NCI-H82 treated with DMSO at 0.1 percent for 48 hours (cell line): ENCODE measurements around the gene RMND1.

Experiments used
- DNase-seq: peaks from one replicate; lab custom pipeline; 2025; ENCODE audit not compliant: unreplicated experiment; lab: John Stamatoyannopoulos, UW

Gene RMND1

GRCh38 chr6:151451950-151452749, at the start of gene RMND1:
RMND1 (minus strand) TSS chr6:151452126; CDS start chr6:151445811, 6,315 bp downstream.
- peak; percentile 100 for DNase-seq

GRCh38 chr6:151499551-151499950, 47.6 kb upstream of the RMND1 start:
- DNase-seq, result no peak

- DNase-seq, result no peak
Measured at GRCh38 chr6:151498327-151498726, 46.4 kb upstream of the RMND1 start.

DNA sequence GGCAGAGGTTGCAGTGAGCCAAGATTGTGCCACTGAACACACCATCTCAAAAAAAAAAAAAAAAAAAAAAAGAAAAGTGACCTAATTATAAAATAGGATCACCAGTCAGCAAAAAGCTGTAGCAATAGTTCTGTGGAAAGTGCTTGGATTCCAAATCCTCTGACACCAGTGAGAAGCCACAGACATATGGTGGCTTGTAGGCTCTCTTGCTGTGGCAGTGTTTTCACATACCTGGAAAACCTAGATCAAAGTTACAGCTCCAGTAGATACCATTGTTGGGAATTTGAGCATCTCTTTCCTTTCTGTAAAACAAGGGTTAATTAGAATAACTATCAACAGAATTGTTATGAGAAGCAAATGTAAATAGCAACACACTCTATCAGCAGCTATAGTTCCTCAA, 46.0 kb upstream of the RMND1 start:
- no peak for DNase-seq

- DNase-seq, result no peak
Measured at GRCh38 chr6:151495380-151495779, 43.5 kb upstream of the RMND1 start.

DNA sequence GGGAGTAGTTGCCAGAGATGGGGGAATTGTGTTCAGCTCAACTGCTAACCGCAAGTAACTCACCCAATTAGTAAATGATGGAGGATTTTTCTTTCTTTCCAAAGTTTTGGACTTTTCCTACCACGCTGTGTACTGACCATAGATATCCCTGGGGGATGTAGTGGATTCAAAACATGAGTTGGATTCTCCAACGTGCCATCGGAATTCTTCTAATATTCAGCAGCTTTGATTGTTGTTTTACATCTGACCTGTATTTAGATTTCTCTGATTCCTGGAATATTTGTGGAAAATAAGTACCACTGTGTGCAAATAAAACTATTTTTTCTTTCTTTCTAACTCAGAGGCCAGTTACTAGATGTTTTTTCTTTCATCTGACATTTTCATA, 43.0 kb upstream of the RMND1 start:
- no peak for DNase-seq

DNA sequence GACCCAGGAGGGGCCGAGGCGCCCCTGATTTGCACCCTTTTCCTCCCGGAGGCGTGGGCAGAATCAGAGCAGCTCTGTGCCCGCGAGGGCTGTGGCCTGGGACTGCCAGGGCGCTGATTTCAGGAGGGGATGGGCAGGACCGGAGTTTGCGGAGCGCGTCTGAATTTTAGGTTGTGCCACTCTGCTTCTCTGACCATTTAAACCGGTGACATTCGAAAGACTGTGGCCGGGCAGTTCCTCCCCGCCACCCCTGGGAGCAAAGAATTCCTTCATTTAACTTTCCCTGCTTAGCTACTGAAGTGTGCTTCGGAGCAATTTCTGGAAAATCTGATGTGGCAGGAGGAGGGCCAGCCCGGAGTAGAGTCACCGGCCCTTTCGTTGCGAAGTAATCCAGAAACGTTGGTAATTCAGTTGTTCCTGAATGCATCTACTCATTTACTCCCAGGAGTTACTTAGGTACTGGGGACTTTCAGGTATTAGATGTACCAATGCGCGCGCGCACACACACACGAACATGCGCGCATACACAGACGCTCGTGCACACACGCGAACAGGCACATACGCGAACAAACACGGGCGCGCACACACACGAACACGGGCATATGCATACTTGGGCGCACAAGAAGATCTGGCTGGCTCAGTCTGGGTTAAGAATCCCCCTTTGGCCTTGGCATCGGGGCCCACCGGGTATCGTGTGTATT, 42.5 kb upstream of the RMND1 start:
- DNase-seq, result no peak

DNA sequence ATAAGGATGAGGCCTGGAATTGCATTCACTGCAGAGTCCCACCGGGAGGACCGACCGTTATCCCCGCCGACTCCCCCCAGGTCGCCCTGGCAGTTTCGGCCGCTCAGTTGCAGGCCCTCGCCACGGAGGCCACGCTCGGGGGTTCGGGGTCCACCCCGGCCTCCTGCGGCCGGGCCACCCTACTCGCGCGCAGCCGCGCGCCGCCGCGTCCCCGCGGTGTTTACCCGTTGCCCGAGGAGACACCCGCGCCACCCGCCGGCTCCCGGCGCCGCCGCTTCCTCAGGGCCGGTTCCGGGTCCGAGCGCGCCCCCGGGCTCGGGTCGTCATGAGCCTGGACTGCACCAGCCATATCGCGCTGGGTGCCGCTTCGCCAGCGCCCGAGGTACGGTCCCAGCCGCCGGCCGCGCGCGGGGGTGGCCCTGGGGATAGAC, 41.9 kb upstream of the RMND1 start, which contains the start of gene CCDC170:
Gene CCDC170, plus strand, starts transcription at position 214 of the 431 bp plus-strand sequence. Its CDS starts 112 bp downstream, at position 326.
- DNase-seq, result no peak

GRCh38 chr6:151493161-151493803, 41.4 kb upstream of the RMND1 start:
- DNase-seq, result no peak

- DNase-seq, result no peak
Measured at GRCh38 chr6:151490996-151491395, 39.1 kb upstream of the RMND1 start.

- no peak for DNase-seq
Measured at GRCh38 chr6:151488226-151488625, 36.3 kb upstream of the RMND1 start.

DNA sequence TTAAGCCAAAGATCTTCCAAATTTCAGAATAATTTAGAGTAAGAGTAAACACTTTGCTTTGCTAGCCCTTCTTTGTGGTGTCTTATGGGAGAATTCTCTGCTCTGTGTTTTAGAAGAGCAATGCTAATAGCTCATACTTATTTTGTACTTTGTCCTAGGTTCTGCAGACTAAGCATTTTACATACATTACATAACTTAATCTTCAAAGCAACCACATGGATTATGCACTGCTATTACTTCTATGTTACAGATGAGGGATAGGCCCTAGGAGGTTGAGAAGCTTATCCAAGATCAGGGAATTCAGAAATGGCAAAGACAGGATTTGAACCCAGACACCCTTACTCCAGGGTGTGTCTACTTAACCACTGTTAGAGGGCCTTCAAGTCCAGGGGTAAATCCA, 32.1 kb upstream of the RMND1 start:
- no peak for DNase-seq

GRCh38 chr6:151482290-151482689, 30.4 kb upstream of the RMND1 start:
- DNase-seq, result no peak

DNA sequence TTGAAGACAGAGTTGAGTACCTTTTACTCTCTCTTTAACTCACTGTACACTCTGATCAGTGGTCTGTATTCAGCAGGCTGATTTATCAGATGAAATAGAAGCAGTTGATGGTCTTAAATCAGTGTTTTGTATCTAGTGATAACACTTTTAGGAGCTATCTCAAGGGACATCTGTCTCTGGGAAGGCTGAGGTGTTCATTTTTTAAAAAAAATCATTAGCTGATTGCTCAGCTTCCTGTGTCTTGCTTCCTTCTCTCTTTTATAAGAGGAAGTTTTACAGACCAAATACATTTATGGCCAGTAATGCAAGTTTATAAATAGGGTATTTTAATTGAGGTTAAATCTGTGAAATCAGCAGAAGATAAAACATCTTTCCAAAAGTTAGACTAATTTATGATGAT, 29.9 kb upstream of the RMND1 start:
- no peak for DNase-seq

GRCh38 chr6:151478670-151479069, 26.7 kb upstream of the RMND1 start:
- no peak for DNase-seq

- no peak for DNase-seq
Measured at GRCh38 chr6:151477726-151478125, 25.8 kb upstream of the RMND1 start.

DNA sequence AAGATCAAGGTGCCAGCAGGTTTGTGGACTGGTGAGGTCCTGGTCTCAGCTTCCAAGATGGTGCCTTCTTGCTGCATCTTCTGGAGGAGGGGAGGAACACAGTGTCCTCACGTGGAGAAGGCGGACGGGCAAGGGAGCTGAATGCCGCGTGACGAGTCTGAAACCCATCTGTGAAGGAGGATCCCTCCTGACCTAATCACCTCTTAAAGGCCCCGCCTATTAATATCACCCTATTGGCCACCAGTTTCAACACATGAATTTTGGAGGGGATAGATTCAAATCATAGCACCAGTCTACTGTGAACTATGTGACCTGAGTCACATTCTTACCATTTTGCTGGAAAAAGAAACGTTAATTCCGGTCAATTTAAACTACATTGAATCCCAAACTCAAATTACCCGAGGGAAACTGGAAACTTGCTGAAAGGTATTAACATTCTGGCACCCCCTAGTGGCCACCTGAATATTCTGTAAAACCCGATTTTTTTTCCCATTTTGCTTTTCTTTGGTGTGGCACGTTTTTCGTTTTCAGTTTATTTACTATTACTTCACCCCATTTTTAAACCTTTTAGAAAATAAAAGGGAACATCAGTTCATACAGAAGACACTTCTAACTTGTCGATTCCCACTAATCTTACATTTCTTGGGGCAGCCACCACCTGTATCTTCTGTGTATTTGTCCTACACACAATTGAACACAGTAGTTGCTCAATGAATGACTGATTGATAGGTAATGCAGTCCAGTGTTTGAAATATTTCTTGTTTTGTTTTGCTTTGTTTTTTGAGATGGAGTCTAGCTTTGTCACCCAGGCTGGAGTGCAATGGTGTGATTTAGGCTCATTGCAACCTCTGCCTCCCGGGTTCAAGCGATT, 24.0 kb upstream of the RMND1 start:
- DNase-seq, result peak; percentile 39

GRCh38 chr6:151464702-151465101, 12.8 kb upstream of the RMND1 start:
- no peak for DNase-seq

DNA sequence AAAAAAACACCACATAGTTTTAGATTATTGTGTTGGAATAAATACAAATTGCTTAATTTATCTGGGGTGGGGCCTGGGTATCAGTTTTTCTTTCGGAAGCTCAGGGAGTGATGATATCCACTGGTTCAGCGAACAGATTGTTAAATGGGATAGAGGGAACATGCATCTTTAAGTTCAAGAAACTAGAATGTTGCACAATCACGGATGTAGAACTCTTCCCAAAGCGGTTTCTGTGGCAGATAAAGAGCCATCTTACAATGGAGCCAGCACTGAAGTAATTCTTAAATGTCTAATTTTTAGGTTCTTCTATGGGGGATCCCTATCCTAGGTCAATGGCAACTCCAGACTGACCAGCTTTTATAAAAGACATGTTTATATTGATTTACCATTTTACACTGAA, 9.7 kb upstream of the RMND1 start:
- no peak for DNase-seq

DNA sequence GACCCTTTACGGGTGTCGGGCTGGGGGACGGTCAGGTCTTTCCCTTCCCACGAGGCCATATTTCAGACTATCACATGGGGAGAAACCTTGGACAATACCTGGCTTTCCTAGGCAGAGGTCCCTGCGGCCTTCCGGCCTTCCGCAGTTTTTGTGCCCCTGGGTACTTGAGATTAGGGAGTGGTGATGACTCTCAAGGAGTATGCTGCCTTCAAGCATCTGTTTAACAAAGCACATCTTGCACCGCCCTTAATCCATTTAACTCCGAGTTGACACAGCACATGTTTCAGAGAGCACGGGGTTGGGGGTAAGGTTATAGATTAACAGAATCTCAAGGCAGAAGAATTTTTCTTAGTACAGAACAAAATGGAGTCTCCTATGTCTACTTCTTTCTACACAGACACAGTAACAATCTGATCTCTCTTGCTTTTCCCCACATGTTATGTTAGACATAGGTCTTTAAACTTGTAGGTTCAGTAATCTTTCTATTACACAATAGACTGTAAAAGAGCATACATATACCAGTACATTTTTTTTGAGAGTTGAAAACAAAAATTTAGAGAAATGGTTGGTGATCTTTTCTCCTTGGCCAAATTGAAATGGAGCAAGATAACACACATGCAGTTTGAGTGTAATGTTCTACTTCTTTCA, 3.9 kb upstream of the RMND1 start:
- peak; percentile 62 for DNase-seq
